Stimulated activated CD4-positive, alpha-beta T cell treated with anti-CD3 and anti-CD28 coated beads, Interleukin-12 subunit alpha, Interleukin-12 subunit beta, amount 100 ng/mL, for 24 hours (primary cell): Measurements from ENCODE around the gene PMPCA.
"Not testable (repeated sequence)": the region's sequence is repeated elsewhere in the genome, so short reads cannot be mapped to it uniquely, and the experiment has no call there.

ENCODE experiments used
- DNase-seq, 2 experiments: peaks; one replicate each; pipeline ENCODE4 v3.0.0-alpha.2; 2020; ENCODE audit warnings: low read depth in 2 of 2

Gene PMPCA

DNA sequence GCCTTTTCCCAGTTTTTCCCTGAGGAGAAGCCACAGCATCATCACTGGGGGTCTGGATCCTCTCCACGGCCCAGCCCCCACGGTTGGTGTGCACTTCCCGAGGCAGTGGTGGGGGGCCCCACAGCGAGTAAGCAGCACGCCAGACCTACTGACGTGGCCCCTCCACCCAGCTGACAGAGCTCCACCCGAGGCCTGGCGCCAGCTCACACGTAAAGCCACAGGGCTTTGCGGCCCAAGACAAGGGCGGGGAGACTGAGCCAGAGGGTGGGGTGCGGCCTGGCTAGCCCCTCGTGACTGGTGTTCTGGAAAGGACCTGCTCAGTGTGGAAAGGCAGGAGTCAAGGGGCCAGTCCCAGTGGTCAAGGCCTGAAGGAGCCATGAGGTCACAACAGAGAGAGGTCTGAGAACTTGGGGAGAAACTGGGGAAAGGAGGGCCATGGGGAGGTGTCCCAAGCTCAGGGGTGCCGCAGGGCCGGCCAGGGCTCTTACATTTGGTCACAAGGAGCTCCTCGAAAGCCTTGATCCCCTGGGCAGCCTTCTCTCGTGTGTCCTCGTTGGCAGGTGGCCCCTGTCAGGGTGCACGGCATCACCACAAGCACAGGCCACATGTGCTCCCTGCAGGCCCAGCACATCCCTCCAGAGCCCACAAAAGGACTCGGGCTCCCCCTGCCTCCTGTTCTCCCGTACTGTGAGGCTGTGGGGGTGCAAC is 16.0 kb upstream of the PMPCA start:
- no peak for DNase-seq

DNA sequence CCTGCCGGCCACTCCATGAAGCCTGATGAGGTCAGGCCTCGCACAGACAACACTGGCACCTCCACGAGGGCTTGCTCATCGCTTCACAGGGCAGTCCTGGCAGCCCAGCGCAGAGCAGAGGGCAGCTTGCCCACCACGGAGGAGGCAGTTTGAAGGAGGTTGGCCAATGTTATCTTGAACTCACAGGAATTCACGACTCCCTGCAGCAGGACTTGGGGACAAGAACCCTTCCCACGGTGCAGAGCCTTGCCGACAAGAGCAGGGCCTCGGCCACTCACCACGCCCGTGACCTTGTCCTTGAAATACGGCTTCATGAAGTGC is 15.5 kb upstream of the PMPCA start:
- DNase-seq, result no peak

DNA sequence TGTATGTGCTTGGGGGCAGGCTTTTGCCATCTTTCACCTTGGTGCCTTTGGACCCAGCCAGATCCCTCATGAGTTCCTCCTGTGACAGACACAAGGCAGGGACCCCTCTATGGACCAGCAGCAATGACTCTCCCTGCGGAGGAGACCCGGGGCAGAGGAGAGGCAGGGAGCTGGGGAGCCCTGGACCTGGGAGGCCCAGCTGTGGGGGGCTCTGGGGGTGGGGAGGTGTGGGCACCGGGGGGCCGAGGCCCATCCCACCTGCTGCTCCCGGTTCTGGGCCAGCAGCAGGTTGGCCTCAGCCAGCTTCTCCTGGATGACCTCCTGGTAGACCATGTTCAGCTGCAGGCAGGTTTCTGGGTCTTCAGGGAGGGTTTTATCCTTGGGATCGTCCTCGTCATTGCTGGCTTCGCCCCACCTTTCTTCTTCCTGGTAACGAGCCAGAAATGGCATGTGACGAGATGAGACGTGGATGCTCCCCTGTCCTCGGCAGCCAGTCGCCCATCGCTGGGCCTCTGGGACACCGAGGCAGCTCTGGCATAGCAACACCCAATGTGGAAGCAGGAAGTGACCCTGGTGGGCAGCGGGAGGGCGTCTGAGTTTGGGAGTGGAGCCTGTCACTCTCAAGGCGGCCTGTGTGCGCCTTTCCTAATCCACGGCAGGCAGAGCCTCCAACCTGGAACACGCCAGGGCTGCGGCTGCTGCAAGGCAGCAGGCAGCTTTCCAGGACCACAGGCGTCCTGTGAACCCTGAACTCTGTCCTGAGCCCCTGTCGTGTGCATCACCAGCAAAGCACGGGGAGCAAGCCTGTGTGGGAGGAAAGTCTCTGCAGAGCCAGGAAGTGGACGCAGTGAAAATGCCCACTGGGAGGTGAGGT is 14.9 kb upstream of the PMPCA start:
- no peak for DNase-seq

DNA sequence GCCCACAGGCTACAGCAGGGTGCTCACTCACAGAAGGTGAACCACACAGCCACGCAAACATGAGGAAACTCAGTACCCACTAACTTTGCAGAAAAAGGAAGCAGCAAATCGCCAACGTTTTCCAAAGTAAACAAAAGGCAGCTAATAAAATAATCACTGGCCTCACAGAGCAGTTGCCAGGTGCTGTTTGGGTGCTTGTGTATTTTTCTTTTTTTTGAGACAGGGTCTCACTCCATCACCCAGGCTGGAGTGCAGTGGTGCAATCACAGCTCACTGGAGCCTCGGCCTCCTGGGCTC is 14.3 kb upstream of the PMPCA start:
- DNase-seq, result no peak

DNA sequence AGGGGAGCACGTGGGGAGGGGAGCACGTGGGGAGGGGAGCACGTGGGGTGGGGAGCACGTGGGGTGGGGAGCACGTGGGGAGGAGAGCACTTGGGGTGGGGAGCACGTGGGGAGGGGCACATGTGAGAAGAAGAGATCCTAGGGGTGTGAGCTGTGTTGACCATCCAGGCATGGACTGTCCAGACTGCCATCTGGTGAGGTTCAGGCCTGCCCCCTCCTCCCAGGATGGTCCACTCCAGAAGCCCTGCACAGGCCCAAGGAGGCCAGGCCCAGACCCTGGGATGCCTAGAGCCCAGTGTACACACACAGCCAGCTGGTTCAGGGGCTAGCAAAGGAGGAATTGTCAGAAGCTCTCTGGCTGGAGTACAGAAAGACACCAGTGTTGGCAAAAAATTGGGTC is 12.8 kb upstream of the PMPCA start:
- no peak for DNase-seq

DNA sequence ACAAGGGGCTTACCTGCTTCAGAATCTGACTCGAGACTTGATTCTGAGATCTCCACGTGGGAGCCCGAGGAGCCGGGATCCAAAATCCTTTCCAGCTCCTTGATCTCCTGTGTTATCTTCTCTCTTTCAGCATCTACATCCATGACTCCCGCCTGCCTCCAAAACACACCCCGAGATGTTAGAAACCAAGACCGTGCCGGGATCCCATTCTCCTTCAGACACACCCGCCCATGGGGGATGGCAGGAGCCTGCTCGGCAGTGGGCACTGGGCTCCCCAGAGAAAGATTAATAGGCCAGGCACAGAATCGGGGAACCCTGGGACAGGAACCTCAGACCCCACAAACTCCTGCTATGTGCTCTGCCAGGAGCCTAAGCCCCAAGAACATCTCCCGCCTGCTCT is 12.2 kb upstream of the PMPCA start:
- DNase-seq, result no peak

DNA sequence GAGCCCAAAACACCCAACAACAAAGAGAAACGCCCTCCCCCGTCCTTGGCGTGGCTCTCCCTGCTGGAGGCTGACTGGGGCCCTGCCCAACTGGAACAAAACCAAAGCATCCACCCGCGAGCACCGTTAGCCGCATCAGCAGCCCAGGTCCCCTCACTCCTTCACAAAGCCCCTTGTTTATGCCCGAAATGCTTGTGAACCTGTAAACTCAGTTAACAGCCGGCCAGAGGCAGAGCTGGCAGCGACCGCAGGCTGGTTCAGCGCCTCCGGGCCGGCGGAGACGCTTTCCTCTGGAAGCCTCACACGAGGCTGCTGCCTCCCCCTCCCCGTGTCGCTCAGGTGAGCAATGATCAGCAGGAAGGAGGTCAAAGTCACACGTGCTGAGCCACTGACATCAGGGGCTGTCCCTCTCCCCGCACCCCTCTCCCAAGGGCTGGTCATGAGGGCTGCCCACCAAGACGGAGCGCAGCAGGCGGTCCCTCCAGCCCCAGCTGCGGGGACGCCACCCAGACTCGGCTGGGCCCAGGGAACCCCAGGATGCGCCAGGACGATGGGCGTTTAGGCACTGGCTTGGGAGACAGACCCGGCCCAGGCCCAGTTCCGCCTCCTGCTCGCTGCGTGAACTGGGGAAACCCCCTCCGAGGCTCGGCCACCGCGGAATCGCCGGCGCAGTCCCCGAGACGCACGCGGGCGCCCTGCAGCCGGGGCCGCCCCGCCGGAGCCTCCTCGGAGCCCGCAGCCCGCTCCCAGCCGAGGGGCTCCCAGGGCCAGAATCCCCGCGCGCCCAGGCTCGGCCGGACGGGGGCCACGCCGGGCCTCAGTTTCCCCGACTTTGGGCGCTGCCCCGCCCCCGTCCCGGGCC is 11.1 kb upstream of the PMPCA start:
- peak in 1 of 2 experiments; percentile 46 for DNase-seq

DNA sequence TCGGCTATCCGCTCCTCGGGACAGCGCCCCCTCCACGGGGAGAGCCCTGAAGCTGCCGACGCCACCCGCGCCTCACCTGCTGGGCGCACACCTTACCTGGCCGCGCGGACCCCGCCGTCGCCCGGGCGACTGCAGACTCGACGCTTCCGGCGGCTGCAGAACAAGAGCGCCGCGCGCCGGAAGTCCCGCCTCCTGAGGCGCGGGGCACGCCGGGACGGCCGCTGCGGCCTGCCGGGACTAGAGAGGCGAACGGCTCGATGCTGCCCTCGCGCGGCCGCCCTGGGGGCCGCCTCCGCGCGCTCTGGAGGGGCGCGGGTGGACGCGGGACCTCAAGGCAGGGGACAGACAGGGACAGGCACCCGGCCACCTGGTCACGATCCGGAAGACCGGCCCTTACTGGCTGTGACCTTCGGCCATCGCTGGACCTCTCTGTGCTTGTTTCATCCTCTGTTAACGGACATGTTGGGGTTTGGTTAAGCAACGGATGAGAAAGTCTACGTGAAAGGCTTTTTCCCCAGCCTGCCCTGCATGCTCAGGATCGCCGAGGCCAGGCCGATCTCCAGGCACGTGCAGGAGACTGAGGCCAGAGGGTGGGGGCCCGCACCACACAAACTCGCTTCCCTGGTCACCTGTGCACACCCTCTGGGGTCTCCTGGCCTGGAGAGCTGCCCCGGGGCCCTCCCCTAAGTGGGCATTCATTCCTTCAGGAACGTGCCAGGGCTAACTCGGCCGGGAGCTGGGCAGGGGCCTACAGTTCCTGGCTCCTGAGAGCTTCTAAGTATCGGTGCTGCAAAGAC is 10.2 kb upstream of the PMPCA start, which contains the start of gene SNAPC4:
Gene SNAPC4 (minus strand): TSS at position 133 of the 797 bp plus-strand sequence. CDS start 1,742 bp downstream, outside the sequence.
- peak; percentile 70 to 81 for DNase-seq

DNA sequence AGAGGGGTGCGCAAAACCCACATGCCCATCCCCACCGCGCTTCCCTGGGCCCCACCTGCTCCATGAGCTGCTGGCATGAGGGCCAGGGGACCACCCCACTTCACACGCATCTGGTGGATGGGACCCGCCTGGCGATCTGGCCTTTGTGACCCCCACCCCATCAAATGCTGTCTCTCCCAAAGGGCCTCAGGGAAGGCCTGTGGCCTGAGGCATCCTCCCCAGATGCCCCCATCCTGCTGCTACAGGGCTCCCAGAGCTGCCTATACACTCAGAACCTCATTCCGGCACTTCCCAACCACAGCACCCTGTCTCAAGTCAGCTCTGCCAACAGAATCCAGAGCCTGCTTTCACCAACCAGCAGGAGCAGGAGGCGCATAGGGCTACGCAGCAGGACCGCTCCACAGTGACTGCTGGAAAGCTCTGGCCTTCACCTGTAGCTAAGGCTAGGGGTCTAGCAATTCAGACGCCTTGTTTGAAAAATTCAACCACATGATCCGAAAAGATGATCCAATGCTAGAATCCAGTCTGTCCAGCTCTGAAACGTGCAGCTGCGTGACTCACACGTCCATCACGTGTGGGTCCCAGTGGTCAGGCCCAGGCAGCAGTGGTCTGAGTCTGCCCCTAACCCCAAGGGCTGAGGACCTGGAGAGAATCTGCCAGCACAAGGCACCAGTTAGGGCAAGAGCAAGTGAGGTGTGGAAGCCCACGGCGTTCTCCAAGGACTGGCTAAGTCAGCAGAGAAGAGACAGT is 9.1 kb upstream of the PMPCA start:
- DNase-seq, result no peak

DNA sequence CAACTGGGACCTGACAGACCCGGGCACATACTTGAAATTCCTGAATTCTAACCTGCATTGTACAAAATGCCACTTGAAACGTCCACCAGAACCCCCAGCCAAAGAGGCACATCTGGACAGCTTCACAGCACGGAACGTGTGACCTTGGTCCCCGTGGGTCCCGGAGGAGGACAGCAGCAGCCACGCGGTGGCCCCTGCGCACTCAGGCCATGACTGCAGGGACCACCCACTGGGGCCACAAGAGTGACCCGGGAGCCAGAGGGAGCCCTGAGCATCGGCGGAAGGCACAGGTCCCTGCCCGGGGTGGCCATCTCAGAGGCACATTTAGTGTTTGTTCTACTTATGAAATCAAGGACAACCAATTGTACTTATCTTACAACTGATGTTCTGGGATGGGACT is 8.4 kb upstream of the PMPCA start:
- no peak for DNase-seq

DNA sequence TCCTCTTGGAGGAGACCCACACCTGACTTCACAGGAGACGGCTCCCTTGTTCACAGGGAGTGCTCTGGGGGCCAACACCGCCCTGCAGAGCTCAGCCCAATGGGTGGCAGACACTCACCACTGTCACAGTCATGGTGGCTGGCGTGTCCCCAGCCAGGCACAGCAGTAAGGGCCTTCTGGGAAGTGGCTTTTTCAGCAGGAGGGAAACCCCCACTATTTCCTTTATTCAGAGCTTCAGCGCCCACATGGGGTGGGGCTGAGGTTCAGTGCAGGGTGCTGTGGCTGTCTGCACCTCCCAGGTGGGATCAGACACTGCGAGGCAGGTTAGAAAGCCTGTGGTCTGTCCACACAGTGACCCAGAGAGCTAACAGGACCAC is 6.9 kb upstream of the PMPCA start:
- peak; percentile 53 to 69 for DNase-seq

DNA sequence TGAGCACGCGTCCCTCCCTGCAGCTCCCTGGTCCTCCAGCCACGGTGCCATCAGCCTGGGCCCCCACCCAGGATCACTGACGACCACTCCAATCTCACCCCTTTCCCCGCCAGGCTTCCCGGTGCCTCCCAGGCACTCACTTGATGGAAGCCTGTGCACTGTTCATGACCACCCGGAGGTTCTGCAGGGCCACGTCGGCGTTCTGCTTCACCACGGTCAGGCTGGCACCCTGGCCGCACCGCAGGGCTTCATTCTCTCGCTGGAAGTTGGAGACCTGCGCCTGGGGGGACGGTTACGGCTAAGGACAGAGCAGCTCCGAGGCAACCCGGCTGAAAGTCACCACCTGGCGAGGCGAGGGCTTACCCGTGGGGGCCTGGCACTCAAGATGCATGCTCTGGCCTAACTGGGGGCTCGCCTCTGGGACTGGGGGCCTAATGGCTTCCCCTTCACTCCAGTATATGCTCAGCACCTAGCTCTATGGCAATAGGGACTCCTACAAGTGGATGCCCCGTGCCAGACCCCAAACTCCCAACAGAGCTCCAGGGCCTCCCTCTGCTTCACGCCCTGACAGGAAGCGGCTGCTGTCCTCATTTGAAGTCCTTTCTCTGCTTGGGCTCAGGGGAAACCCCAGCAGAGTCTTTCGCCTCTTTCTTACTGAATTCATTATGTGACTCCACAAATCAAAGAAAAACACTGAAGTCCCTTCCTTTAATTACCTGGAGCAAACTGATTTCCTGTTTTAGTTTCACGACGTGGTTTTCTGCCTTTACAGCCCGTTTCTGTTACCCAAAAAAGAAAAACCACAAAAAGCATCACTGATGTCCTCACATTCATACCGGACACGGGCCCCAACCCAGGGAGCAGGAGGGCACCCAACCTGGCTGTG is 6.3 kb upstream of the PMPCA start:
- peak; percentile 18 to 33 for DNase-seq

DNA sequence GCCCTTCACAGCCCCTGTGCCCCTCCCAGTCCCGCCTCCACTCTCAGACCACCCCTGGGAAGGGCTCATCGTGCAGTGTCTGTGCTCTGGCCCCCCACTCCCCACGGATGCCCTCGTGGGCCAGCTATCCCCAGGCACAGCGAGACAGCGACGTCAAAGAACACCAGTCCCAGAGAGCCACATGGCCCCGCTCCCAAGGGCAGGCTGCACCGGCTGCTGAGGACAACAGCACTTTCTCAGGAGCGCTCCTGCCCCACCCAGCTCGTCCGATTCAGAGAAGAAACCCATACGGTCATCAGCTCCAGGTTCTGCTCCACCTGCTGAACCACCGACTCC is 5.7 kb upstream of the PMPCA start:
- no peak for DNase-seq

DNA sequence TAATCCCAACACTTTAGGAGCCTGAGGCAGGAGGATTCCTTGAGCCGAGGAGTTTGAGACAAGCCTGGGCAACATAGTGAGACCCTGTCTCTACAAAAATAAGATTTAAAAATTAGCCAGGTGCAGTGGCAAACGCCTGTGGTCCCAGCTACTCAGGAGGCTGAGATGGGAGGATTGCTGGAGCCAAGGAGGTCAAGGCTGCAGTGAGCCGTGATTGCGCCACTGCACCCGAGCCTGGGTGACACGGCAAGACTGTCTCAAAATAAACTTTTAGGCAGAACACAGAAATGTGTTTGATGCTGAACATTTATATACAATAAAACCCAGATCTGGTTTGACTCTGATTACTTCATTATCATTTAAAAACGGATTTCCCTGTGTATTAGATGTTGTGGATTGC is 5.0 kb upstream of the PMPCA start:
- DNase-seq, result no peak

DNA sequence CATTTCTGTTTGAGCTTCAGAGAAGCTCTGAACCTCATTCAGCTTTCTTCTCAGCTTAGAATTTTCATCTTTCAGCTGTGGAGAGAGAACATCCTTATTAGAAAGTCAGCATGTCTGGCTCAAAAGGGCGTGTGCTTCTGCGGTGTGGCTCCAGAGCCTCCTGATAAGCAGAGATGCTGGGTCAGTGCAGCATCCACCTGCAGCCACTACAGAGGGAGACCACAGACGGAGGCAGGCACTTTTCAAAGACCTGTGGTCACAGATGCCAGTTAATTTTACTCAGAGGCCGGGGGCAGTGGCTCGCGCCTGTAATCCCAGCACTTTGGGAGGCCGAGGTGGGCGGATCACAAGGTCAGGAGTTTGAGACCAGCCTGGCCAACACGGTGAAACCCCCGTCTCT is 4.6 kb upstream of the PMPCA start:
- DNase-seq, result not testable (repeated sequence)

DNA sequence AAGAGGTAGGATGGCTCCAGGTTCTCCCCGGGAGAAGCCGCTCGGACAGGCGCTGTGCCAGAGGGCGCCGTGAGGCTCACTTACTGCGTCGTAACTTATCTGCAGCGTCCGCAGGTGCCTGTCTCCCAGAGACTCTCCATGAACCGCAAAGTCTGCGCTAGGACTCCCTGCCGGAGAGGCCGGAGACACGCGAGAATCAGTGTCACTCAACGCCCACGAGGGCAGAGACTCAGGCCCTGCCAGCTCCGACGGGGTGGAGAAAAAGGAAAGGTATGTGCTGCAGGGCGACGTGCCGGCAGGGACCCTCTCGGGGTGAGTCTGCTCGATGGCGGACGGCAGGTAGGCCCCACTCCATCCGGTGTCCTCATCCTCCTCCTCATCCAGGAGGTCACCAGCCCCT is 3.4 kb upstream of the PMPCA start:
- DNase-seq, result not testable (repeated sequence)

DNA sequence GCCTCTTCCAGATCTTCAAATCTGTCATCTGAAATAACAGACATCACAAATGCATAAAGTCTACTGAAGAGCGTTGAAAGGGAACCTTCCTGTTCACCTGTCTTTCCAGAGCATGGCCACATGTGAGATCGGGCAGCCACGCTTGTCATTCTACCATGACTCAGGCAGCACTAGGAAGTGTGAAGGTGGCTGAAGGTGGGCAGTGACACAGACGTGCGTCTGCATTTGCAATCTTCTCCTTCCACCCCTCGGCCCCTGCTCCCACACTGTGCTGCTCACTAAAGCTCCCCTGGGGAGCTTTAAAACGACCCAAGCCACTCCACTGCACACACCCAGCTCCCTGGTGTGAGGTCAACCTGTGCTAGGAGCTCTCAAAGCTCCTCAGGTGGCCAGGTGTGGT is 2.5 kb upstream of the PMPCA start:
- no peak for DNase-seq

DNA sequence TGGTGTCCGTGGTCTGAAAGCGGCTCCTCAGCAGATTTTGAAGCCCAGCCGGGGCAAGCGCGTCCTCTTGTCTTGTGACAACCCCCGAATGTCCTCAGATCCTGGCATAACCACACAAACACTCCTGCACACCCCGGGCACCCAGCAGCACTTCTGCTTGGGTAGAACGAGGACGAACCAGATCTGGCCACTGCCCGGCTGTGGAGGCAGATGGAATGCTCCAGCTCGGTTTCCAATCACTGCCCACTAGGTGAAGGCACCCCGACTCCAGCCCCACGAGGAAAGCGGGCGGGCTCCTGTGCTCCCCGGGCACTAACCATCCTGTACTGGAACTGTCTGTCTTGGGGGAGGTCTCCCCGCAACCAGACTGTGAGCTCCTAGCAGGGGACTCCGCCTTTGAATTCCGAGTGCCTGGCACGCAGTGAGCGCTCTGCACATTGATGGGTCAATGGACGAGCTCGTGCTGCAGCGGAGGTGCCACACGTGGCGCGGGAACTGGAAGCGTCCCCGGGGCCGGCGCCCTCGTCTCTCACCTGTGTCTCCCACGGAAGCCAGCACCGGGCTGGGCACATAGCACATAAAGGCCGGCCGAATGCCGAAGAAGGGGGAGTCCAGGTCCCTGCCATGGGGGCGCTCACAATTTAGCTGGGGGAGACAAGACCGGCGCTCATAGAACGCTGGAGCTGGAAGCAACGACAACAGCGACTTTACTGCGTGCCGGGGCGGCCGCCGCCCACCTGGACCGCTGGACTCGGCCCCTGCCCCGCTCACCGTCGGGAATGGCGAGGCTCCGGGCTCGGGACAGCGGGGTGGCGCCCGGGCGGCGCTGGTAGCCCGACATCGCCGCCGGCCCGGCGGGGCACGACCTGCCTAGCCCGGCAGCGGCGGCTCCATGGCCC is 652 bp upstream of the PMPCA start:
- peak in 1 of 2 experiments; percentile 19 for DNase-seq

DNA sequence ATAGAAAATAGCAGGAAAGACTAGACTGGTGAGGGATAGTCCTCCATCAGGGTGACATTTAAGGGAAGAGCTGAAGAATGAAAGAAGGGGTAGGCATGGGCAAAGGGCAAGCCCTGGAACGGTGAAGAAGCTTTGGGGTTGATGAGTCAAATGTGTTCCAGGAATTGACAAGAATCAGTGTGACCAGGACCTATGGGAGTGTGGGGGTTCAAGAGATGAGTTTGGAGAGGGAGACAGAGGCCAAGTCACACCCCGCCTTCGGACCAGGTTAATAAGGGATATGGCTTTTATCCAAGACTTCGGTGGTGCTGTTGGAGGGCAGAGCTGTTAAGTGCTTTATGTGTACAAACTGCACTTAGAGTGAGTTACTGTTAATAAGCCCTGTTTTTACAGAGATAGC is 920 bp downstream of the PMPCA start:
- no peak for DNase-seq
